HG02938 (cell line): ENCODE results near the gene HTR5A.
"Not testable (repeated sequence)": the region's sequence is repeated elsewhere in the genome, so short reads cannot be mapped to it uniquely, and the experiment has no call there.

Experiments
- ATAC-seq: cut with Tn5 transposase; IDR thresholded peaks from one replicate; pipeline ENCODE4 v1.9.1; 2021; ENCODE audit warnings: mild to moderate bottlenecking, moderate library complexity; ENCODE audit not compliant: unreplicated experiment

HTR5A gene

GRCh38 chr7:155069992-155070751 lies at the start of gene HTR5A:
Gene HTR5A (plus strand): TSS chr7:155070324. CDS start chr7:155070900, 576 bp downstream.
- ATAC-seq, result peak; percentile 95

DNA sequence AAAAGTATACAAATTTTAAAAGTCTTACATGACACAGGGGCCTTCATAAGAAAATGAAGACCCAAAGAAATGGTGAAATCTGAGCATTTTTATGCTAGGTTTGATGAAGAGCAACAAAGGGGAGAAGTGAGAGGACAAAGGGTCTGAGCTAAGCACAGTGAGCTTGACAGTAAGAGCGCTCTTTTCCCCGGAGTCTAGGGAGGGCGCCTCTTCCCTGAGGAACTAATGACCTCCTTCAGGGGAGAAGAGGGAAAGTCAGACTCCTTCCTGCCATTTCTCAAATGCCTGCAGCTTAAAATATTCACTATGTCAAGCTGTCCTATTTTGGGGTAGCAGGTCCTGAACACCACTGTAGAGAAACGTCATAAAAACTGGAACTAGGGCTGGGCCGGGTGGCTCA lies 49.1 kb upstream of the HTR5A start:
- no peak for ATAC-seq

GRCh38 chr7:155021699-155022145 lies 48.4 kb upstream of the HTR5A start:
- no peak for ATAC-seq

GRCh38 chr7:155027879-155028278 lies 42.2 kb upstream of the HTR5A start:
- no peak for ATAC-seq

GRCh38 chr7:155032978-155033377 lies 37.1 kb upstream of the HTR5A start:
- ATAC-seq, result no peak

DNA sequence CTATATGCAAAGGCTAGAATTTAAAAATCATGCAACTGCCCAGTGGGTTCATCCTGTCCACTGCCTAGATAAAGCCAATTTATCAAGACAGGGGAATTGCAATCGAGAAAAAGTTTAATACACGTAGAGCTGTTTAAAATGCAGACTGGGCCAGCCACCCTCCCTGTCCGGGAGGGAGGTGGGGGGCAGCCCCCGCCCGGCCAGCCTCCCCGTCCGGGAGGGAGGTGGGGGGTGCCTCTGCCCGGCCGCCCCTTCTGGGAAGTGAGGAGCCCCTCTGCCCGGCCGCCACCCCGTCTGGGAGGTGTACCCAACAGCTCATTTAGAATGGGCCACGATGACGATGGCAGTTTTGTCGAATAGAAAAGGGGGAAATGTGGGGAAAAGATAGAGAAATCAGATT lies 35.6 kb upstream of the HTR5A start:
- not testable (repeated sequence) for ATAC-seq

DNA sequence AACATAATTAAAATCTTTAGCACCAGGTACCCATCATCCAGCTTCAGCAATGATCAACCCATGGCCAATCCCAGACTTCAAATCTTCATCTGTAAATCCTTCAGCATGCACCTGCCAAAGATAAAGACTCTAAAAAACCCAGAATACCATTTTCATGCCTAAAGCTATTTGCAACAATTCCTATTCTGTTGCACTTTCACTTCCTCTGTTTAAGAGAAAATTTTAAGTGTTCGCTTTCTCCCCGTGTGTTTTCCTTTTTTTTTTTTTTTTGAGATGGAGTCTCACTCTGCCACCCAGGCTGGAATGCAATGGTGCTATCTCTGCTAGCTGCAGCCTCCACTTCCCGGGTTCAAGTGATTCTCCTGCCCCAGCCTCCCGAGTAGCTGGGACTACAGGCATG lies 31.8 kb upstream of the HTR5A start:
- ATAC-seq, result no peak

- no peak for ATAC-seq
Observed at GRCh38 chr7:155043756-155044155, 26.4 kb upstream of the HTR5A start.

GRCh38 chr7:155048006-155048405 lies 22.1 kb upstream of the HTR5A start:
- no peak for ATAC-seq

GRCh38 chr7:155051355-155051754 lies 18.8 kb upstream of the HTR5A start:
- ATAC-seq, result no peak

- ATAC-seq, result no peak
Observed at GRCh38 chr7:155053002-155053401, 17.1 kb upstream of the HTR5A start.

- no peak for ATAC-seq
Observed at GRCh38 chr7:155054761-155055160, 15.4 kb upstream of the HTR5A start.

DNA sequence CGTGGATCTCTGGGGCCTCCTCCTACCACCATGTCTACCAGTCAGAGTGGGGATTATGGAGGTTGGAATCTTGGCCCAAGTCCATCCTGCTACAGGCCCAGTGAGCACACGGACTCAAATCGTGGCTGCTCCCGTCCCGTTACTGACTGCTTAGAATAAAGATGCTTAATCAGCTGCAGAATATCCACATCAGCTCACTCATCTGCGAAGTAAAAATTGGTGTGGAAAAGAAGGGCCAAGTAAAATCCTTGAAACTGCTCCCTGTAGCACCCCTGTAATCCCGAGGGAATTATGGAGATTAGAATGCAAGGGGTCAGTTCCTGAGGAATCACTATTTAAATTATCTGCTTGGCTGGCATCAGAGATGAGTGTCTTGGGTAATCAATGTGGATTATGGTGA lies 13.0 kb upstream of the HTR5A start:
- no peak for ATAC-seq

GRCh38 chr7:155058896-155059295 lies 11.2 kb upstream of the HTR5A start:
- ATAC-seq, result no peak

DNA sequence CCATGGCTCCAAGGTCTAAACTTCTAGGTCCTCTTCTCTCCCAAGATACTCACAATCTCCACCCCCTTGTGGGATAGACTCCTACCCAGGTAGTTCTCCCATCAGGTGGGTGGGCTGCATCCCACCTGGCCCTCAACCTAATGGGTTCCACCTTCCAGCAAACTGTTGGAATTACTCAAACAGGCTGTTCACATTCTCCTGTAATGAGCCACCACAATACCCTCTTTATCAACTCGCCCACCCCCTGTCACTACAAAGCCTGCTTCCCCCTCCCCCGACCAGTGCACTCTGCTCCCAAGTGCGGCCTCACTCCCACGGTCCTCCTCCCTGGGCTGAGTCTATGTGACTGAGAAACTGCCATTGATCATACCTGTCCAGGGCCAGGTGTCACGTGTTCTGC lies 10.4 kb upstream of the HTR5A start:
- no peak for ATAC-seq

GRCh38 chr7:155062411-155062810 lies 7.7 kb upstream of the HTR5A start:
- no peak for ATAC-seq

DNA sequence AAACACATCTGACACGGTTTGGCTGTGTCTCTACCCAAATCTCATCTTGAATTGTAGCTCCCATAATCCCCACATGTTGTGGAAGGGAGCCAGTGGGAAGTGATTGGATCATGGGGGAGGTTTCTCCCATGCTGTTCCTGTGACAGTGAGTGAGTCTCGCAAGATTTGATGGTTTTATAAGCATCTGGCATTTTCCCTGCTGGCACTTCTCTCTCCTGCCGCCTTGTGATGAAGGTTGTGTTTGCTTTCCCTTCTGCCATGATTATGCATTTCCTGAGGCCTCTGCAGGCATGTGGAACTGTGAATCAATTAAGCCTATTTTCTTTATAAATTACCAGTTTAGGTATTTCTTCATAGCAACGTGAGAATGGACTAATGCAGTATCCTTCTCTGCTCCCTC lies 5.9 kb upstream of the HTR5A start:
- no peak for ATAC-seq

- ATAC-seq, result no peak
Observed at GRCh38 chr7:155066417-155066950, 3.6 kb upstream of the HTR5A start.

- no peak for ATAC-seq
Observed at GRCh38 chr7:155071121-155071651, 1.1 kb downstream of the HTR5A start.

- no peak for ATAC-seq
Observed at GRCh38 chr7:155071916-155072571, 1.9 kb downstream of the HTR5A start.

DNA sequence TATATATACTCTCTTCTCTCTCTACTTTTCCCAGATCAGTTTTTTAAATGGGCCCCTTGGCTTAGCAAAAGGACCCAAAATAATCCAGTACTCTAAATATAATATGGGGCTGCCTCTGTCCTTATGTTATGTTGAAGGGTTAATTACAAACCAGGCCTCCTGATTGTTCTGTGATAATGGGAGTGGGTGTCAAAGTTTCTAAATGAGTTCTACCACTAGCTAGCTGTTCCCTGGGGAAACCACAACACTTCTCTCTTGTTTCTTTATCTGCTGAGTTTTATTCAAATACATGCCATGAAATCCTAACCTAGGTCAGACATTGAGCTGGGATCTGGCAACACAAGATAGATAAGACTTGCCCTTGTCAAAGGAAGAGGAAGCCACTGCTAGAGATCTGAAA lies 3.8 kb downstream of the HTR5A start:
- no peak for ATAC-seq

- no peak for ATAC-seq
Observed at GRCh38 chr7:155084021-155084420, 13.9 kb downstream of the HTR5A start.
